8988T (cell line): ENCODE data around the gene RGS7BP.
A peak's percentile ranks its signal among the peaks of the same experiment; 100 is the strongest.
"Not testable (repeated sequence)": the region's sequence is repeated elsewhere in the genome, so short reads cannot be mapped to it uniquely, and the experiment has no call there.

ENCODE experiments used
- DNase-seq: peaks from one replicate; pipeline ENCODE4 v3.0.0; 2011

The RGS7BP gene

DNA sequence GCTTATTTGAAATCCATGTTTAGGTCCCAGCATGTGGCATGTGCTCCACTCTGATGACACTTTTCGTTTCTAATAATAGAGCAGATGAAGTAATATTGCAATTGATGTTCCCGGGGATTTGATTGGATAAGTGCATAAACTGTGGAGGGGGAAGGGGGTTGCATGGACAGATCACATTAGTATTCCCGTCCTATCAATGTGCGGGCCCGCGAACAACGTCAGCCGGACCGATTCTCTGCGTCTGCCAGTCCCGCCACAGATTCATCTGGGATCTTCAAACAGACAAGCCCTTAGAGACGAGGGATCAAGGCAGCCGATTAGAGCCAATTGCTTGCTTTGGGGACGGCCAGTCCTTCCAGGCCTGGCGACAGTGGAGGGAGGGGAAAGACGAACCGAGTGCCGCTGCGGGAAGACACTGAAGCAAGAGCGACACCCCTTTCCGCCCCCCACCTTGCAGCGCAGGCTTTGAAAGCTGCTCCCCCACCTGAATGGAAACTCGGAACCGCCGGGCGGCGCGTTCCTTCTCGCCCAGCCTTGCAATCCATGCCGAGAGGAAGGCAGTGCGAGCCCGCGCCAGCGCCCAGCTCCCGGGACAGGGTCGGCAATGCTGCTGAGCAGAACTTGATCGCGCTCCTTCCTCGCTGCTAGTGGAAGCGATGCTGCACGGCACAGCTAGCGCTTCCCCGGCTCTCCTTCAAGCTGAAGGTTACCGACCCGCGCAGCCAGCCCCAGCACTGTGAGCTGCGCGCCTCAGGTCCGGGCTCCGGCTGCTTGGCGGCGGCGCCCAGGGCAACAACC, at the start of gene RGS7BP:
Gene RGS7BP (plus strand): TSS at position 247 of the 798 bp plus-strand sequence. CDS start 610 bp downstream, outside the sequence.
- DNase-seq: no peak

DNA sequence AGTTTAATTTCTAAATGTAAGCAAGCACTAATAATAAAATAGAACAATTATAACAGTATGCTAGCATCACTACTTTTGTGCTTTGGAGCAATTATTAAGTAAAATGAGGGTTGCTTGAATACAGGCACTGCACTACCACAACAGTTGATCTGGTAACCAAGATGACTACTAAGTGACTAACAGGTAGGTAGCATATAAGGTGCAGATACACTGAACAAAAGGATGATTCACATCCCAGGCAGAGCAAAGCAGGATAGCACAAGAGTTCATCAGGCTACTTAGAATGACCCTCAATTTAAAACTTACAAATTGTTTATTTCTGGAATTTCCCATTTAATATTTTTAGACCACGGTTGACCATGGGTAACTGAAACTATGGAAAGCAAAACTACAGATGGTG, 48.0 kb upstream of the RGS7BP start:
- DNase-seq: no peak

DNA sequence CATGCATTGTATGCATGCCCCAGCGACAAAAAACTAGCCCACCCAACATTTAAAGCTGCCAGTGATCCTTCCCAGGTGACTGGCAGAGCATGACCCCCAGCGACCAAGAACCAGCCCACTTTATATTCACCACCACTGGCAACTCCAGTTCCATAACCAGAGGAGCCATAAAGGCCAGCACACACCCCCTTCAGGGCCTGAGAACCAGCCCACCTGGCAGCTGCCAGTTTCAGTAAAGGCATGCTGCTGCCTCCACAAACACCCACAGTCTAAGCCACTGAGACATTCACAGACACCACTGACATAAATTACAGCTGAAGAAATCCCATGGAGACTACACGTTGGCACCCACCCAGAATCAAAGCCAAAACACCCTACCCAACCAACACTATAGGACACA, 46.9 kb upstream of the RGS7BP start:
- no peak for DNase-seq

DNA sequence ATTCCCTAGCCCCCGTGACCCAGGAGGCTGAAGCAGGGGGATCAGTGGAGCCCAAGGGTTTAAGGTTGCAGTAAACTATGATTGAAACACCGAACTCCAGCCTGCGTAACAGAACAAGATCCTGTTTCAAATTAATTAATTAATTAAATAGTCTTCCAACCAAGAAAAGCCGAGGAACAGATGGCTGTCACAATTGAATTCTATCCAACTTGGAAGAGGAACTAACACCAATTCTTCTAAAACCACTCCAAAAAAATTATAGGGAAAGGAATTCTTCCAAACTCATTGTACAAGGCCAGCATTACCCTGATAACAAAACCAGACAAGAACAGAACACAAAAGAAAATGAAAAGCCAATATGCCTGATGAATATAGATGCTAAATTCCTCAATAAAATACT, 43.4 kb upstream of the RGS7BP start:
- no peak for DNase-seq

DNA sequence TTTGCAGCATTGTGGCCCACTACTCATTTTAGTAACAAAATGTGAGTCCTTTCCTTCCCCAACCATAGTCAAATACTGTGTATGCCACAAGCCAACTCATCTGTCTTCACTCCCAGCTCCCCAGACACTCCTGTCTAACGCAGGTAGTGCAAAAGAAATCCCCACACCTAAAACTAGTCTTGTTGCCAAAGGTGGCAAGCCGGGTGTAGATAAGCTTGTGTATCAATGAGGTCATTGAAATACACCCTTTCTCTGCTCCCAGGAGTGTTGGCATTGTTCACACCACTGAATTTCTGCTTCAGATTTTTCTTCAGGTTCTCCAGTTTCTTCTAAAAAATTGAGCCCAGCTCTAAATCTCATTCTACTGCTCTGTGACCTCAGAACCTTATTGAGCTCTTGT, 19.7 kb upstream of the RGS7BP start:
- no peak for DNase-seq

DNA sequence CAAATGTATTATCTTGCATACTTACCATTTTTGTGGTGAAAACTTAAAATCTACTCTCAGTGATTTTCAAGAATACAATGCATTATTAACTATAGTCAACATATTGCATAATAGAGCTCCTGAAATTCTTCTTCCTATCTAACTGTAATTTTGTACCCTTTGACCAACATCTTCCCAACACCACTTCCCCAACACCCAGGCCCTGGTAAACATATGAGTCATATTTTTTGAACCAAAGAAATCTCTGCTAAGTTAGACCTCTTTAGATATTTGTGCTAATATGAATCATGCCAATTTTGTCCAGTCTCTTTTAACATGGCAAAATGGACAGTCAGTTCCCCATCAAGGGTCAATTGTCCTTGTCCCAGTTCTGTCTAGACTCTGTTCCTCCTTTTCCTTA, 18.5 kb upstream of the RGS7BP start:
- DNase-seq: no peak

DNA sequence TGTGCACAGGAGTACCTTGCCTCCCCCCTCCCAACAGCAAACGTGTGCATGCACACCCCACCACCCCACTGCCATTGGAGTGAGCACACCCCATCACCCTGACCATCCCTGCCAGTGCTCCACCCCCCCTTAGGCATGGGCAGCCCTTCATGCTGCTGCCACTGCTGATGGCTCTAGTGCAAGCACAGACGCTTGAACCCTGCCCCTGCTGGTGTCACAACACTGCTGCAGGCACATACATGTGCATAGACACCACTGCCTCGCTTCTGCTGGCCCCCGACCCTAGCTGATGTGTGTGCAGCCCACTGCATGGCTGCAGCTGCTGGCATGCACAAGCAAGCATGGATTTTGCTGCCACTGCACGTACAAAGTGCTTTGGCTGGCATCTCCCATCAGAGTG, 16.0 kb upstream of the RGS7BP start:
- no peak for DNase-seq

DNA sequence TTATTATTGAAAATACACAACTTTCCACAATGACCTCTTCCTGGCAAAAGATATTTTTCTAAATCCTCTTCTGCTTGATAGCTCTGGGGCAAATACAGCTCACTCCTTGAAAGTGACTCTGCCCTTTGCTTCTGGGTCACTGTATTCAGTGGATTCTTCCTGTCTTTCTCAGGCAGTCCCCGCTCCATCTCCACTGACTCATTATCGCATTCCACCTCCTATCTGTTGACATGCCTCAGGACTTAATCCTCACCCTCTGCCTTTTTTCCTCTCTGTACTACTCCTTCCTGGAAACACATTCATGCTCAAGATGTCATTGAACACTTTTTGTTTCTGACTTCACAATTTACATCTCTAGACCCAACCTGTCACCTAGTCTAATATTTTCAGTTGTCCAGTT, 8.4 kb upstream of the RGS7BP start:
- peak; percentile 48 for DNase-seq

DNA sequence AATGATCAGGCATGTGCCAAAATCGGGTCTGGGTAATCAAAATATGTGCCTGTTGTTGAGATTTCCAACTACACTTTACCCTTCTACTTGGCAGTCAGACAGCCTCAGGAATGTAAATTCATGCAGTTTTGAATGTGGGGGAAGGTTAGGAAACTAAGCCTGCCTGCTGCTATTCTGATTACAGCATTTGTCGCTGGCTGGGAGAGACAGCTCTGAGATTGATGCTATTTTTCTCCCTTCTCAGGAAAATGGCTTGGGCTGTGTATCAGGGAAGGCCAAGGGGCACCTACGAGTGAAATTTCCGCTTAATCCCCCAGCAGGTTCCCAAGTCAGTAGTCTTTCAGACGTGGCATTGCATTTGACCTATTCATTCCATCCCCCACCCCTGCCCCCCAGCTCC, 3.6 kb upstream of the RGS7BP start:
- DNase-seq: no peak

DNA sequence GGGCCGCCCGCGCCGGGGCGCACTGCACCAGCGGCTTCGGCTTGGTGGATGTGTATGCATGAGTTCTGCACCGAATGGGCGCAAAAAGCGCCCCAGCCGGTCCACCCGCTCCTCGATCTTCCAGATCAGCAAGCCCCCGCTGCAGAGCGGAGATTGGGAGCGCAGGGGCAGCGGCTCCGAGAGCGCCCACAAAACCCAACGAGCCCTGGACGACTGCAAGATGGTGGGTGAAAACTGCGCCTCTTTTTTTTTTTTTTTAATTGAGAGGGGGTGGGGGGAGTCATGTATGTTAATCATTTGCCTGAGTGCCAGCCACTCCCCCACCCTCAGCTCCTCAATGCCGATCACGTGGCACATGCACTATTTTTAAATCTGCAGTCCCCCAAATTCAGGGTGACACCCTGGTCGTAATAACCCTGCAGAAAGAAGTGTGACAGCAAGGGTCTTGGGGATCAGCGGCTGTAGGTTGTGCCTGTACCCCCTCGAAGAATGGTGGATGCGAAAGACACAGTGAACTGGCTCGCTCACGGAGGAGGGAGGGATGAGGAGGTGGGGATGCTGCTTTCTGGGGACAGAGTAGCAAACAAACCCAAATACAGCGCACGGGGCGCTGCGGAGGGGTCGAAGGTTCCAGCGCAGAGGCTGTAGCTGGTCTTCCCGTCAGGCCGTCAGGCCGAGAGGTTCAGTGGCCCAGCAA, 900 bp downstream of the RGS7BP start:
- DNase-seq: no peak

DNA sequence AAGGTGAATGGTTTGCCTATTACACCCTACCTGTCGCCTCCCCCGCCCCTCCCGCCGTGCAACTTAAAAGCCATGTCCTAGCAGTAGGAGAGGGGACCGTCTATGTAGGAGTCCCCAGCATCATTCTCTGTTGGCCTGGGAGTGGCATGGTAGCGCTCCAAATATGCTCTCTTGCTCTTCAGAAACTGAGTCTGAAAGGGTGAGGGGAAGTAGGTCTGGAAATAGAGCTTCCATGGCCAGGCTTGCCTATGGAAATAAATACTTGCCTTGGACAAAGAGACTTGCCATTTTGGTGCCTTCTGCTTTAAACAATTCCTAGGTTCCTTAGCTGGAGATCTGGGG, 1.4 kb downstream of the RGS7BP start:
- DNase-seq: no peak

DNA sequence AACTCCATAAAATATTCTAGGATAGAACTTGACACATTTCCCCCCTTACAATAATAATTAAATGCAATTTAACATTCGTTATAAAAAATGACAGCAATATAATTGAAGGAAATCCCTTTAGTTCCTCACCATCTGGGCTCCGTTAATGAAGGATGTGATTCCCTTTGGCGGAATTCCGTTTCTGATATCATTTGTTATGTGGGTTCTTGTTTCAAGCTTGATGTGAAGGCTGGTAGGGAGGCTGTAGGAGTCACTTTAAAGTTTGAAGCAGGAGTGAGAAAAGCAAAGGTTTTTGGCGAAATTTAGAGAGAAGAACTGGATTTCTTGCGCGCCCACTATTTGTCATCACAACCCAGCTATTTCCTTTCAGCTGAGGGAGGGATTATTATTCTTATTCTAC, 4.0 kb downstream of the RGS7BP start:
- no peak for DNase-seq

DNA sequence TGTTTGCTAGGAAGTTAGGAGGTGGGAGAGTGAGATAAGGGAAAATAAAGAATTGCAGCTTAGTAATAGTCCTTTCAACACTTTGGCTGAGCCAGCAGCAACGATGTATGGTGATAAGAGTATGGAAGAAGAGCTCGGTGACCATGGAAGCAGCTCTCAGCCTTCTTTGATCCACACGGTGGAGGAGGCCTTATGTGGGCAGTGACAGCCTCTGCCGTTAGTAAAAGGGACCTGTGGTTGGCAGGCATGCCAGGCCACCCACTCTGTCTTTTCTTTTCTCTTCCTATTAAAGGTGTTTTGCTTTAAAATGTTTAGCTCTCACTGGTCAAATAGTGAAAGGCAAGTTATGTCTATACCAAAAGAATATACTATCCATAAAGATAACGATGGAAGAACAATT, 7.7 kb downstream of the RGS7BP start:
- no peak for DNase-seq

DNA sequence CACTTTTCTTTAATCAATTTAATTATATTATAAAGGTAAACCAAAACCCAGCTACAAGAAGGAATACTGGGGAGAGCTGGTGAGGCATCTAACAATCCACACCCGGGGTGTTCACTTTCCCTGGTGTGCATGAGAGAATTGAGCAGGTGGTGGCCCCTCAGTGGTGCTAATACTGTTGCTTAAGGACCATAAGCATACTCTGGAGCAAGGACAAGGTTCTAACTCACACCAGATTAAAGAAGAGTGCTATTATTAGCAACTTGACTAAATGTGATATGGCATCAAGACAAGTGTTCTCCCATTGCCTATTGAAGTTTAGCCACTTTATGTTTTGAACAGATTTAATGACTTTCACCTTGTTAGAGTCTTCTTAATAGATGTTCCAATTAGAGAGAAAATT, 8.8 kb downstream of the RGS7BP start:
- no peak for DNase-seq

DNA sequence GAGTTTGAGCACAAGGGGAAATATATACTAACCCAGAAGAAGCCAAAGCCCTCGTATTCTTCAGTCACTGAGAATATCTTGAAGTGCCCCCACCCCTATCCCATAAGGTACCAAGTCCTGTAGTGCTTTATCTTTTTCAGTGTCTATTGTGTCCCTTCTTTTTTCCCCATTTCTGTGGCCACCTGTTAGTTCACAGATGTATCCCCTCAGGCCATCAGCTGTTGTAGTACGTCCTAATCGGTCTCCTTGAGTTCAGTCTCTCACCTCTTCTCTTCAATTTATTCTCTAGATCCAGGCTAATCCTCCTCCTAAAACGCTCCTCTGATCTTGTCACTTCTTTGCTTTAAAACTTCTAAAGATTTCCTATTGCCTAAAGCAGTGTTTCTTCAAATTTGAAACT, 10.4 kb downstream of the RGS7BP start:
- no peak for DNase-seq

DNA sequence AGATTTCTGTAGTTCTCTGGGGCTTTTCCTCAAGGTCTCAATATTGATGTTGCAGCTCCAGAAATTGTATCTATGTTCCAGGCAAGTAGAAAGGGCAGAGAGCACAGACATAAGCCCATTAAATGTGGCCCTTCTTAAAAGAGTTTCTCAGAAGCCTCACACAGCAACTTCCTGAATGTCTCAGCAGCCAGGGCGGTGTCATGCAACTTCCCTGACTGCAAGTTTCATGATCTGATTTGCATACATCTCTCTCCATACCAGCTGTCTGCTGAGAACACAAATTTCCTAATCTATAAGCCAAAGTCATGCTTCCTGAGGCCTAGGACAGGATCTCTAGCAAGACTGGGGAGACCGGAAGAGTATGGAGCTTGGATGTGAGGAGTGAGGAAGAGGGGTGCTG, 13.0 kb downstream of the RGS7BP start:
- no peak for DNase-seq

DNA sequence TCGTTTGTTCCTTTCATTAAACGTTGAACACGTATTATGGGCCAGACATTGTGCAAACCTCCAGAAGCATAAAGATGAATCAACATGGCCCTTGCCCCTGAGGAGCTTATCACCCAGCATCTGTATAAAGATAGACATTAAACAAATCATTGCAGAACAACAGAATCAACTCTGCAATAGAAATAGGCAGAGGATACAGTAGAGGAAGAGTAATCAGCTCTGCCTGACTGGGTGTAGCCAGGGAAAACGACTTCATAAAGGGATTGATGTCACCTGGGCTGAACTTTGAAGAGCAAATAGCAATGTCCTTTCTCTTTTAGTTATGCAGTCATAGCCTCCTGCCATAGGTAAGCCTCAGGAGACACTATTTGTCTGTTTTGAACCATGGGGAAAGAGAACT, 13.4 kb downstream of the RGS7BP start:
- no peak for DNase-seq

DNA sequence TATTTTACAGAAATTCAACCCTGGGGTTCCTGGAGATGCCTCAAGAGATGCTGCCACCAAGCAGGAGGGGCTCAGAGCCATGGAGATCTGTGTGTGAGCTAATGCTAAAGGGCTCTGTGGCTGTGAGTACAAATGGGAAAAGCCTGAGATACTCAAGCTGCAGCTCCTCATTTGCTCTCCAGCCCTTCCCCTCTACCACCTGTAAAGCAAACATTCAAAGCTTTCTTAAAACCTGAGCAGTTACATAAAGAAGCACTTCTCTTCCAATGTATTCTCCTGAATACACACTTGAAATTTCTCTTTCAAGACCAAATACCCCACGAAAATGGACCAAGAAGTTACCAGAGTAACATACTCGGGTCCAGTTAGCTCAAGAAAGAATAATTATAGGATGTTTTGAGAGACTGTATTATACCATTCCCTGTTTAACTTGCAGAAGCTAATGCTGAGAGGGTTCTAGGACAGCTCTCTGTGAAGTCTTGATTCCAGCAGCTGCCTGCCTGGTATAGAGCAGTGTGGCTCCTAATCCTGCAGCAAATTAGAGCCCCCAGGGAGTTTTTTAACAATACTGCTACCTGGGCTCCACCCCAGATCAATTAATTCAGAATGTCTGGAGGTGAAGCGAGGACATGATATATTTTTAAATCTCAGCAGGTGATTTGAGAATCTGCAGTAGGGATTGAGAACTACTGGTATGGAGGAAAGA, 21.1 kb downstream of the RGS7BP start:
- DNase-seq: no peak

DNA sequence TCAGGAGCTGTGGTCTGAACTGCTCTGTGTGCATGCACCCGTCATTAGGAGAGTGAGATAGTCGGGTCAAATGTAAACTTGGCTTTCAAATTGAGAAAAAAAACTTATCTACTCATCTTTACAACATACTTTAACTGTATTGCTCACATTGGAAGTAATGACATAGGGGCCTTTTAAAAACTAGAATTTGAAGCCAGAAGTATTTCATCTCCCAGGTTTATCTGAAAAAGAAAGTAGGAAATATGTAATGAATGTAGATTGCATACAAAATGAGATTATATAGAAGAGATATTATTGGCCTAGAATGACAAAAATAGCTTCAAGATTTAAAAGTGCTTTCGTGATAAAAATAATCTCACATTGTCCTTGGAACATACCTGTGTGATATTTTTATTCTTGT, 24.3 kb downstream of the RGS7BP start:
- no peak for DNase-seq

DNA sequence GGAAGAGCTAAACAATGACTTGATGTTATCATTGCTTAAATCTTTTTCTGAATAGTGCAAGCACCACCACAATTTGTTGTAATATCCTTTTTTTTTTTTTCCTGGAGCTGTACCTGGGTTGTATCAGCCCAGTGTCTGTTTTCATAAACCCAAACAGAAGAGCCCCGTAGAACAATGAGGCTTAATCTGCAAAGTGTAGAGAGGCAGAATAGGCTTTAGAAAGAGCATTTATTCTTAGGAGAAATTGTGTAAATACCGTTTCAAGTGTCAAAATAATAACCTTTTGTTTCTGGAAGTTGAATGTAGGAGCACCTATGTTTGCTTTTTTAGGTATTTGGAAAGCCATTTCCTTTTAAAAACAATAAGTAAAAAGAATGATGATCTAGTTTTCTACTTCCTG, 26.4 kb downstream of the RGS7BP start:
- DNase-seq: no peak

DNA sequence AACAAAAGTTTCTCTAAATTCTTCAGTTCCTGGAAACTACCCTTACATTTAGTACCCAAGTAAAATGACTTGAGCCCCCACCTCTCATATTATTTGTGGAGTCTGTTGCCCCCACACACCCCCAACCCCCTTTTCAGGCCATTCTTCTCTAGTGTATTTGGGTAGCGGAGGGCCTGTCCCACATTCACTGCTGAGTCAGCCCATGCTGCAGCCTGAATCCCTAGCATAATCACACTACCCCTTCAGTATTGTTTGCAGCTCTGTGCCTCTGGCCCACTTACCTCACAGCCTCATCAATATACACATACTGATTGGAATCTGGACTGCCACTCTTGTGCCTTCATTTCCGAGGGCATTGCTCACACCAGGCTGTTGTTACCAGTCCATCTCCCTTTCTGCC, 26.8 kb downstream of the RGS7BP start:
- DNase-seq: no peak

DNA sequence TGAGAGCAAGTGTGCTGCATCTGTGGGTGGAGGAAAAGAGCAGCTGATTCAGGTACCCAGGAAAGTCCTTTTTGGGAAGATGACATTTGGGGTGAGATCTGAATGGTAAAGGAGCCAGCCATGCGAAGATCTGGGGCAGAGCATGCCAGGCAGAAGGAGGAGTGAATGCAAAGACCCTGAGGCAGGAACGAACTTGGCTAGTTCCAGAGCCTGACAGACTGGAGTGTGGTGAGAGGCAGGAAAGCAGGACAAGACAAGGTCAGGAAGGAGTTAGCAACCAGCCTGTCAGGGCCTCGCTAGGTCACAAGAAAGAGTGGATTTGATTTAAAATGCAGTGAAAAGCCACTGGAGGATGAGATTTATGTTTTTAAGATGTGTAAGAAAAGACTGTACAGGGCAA, 28.2 kb downstream of the RGS7BP start:
- no peak for DNase-seq

DNA sequence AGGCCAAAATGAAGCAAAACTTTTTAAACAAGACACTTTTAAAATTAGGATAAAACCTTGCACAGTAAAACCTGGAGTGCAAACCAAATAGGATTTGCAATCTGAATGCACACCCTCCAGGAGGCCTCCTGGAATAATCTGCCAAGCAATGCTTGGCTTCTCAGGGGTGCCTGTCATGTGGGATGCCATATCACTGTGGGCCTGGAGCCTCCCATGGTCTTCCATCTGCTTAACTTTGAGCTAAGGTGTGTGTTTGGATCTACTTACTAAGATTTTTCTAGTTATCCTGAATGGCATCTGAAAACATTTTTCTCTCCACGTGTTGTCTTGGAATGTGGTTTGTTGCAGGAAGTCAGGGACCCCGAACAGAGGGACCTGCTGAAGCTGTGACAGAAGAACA, 52.1 kb downstream of the RGS7BP start:
- DNase-seq: no peak

DNA sequence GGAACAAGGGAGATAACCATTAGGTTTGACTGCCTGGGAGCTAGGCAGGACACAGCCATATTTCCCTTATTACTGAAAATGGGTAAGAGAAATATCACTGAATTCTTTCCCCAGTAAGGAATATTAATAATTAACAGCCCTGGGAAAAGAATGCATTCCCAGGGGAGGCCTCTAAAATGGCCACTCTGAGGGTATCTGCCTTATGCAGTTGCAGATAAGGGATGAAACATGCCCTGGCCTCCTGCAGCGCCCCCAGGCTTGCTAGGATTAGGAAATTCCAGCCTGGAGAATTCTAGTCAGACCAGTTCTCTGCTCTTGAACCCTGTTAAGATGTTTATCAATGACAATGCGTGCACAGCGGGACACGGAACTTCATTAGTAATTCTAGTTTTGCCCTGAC, 52.8 kb downstream of the RGS7BP start:
- not testable (repeated sequence) for DNase-seq
